ENCODE measurements around the gene CD1D.
"Not testable (repeated sequence)": the region's sequence is repeated elsewhere in the genome, so short reads cannot be mapped to it uniquely, and the experiment has no call there.

Gene CD1D

GRCh38 chr1:158180741-158181576 is at the start of gene CD1D:
TSS of gene CD1D (plus strand) at chr1:158180895. CDS start at chr1:158181102, 207 bp downstream.
- peak; percentile 56 for DNase-seq (ENCODE audit: low read depth, low spot score)

DNA sequence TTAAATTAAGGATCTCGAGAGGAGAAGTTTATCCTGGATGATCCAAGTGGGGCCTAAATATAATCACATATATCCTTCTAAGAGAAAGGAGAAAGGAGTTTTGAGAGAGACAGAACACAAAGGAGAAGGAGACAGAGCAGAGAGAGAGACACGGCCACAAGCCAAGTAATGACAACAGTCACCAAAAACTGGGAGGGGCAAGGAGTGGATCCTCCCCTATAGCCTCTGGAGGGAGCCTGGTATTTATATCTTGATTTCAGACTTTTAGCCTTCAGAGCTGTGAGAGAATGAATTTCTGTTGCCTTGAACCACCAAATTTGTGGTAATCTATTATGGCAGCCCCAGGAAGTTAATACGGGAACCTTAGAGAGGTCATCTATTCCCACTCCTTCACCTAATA is 49.5 kb upstream of the CD1D start:
- no peak for DNase-seq (ENCODE audit: low read depth, low spot score)

DNA sequence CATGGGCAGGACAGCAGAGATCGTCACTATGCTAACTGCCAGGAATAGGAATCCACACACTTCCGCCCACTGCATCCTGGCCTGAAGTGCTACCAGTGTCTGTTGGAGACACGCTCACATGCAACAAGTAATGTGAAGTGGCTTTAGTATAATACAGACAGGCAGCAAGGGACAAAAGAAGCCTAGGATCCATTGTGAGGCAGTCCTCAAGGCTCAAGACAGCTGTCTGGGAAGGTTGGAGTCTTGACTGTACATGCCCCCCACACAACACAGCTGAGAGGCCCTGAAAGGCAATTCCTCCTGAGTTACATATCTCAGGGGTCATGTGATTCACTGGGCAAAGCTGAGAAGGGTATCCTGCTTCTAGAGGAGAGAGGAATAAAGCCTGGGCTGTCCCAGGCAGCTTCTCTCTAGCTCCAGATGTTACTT is 39.9 kb upstream of the CD1D start:
- no peak for DNase-seq (ENCODE audit: low read depth, low spot score)

DNA sequence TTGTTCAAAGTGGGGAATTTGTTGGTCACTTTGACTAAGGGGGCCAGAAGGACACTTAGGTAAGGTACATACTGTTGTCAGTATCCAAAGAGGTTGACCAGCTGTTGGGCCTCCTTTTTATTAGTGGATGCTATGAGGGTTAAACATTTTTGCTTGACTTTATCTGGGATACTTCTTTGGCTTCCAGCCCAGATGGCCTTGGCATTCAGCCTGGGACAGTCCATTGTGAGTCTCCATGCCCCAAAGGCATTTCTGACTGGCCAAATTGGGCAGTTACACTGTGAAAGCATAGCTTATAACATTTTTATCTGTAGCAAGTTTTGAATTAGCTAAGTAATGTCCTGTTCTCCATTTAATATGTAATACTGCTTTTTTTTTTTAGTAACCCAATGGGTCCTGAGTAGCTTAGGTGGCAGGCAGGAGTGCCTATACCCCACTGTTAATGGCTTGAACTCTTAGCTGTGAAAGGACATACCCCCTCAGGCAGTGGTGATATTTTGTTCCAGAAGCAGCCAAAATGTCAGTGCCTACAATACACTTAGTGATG is 35.4 kb upstream of the CD1D start:
- no peak for DNase-seq (ENCODE audit: low read depth, low spot score)

- DNase-seq (ENCODE audit: low read depth, low spot score): peak; percentile 6
Observed at GRCh38 chr1:158146165-158146564, 34.5 kb upstream of the CD1D start.

DNA sequence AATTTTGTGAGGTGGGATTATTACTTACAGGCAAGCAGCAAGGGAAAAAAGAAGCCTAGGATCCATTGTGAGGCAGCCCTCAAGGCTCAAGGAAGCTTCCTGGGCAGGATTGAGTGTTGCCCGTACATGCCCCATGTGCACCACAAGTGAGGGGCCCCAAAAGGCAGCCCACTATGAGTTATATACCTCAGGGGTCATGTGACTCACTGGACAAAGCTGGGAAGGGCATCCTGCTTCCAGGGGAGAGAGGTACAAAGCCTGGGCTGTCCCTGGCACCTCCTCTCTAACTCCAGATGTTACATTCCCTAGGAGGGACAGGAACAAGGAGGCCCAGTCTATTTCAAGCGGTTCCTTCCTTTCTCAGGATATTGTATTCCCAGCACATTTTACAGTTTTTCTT is 34.0 kb upstream of the CD1D start:
- DNase-seq (ENCODE audit: low read depth, low spot score): no peak

DNA sequence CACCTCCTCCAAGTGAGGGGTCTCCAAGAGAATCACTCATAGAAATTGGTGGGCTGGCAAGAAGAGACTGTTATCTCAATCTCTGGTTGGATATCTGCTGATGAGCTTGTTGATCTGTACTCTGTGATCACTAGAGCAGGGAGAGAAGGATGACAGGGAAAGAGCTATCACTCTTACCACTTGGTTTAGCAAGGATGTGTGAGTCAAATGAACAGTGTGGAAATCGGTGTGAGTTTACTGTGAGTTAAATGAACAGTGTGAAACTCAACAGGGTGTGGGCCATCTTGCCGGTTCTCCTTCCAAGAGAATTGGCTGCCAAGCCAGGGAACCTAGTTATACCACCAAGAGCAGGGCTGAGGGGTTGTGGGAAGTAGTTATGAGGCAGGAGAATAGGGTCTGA is 33.3 kb upstream of the CD1D start:
- DNase-seq (ENCODE audit: low read depth, low spot score): no peak

DNA sequence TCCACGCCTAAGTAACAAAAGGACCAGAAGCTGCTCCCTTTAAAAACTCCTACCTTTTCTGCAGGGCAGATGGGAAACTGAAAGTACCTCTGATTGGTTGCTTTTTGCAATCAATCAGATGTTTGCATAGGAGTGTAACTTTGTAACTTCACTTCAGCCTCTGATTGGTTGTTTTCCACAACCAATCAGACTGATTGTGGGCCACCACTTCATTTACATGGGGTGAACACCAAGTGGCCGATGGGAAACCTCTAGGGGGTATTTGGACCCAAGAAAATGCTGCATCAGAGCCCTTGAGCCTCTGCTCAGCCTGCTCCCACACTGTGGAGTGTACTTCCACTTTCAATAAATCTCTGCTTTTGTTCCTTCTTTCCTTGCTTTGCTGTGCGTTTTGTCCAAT is 32.8 kb upstream of the CD1D start:
- no peak for DNase-seq (ENCODE audit: low read depth, low spot score)

GRCh38 chr1:158148468-158148867 is 32.2 kb upstream of the CD1D start:
- no peak for DNase-seq (ENCODE audit: low read depth, low spot score)

DNA sequence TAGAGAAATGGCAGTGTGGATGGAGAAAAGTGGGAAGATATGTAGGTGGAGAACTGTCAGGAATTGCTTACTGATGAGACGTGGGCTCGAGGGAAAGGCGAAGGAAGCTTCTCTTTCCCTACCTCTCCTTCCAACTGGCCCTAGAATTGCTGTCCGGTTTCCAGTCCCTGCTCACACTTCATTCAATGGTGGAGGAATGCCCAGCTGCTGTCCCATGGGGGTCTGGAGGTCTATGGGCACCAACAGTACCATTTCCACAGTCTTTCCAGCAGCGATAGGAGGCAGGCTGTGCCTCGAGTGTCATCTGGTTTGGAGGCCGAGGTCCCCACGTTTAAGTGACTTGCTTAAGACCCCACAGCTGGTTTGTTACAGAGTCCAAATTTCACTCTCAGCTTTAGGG is 31.5 kb upstream of the CD1D start:
- DNase-seq (ENCODE audit: low read depth, low spot score): no peak

GRCh38 chr1:158149577-158150269 is 31.0 kb upstream of the CD1D start:
- peak; percentile 96 for DNase-seq (ENCODE audit: low read depth, low spot score)

- no peak for DNase-seq (ENCODE audit: low read depth, low spot score)
Observed at GRCh38 chr1:158150523-158150922, 30.2 kb upstream of the CD1D start.

DNA sequence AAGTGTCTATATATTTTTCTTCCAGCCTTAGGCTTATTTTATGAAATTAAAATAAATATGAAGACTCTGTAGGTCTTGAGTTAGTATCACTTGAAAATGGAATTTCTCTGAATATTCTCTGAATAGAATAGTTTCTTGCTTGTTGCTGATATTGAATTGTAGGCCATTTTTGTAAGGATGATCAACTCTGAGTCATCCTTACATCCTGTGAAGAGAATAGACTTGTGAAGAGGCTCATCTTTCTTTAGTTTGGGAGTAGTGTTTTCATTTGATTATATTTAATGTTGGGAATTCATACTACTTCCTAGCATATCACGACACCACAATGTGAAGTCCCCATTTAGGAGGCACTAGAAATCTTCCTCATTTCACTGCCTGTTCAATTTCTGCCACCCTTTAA is 27.5 kb upstream of the CD1D start:
- no peak for DNase-seq (ENCODE audit: low read depth, low spot score)

- DNase-seq (ENCODE audit: low read depth, low spot score): no peak
Observed at GRCh38 chr1:158153746-158154444, 26.8 kb upstream of the CD1D start.

- DNase-seq (ENCODE audit: low read depth, low spot score): peak; percentile 33
Observed at GRCh38 chr1:158154501-158154900, 26.2 kb upstream of the CD1D start.

DNA sequence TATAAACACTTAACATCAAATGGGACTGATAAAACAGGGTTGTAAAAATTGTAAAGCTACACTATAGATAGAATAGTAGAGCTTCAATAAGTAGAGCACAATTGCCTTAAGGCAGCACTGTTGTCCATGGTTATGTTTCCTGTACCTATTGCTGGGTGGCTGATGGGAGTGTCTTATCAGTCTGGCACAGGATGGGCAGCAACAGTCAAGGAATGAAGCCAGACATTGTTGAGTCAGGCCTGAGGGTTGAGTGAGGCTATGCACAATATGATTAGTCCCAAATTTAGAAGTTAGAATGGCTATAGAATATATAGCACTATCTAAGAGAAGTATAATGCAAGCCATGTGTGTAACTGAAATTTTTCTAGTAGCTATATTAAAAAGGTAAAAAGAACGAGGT is 25.0 kb upstream of the CD1D start:
- no peak for DNase-seq (ENCODE audit: low read depth, low spot score)

DNA sequence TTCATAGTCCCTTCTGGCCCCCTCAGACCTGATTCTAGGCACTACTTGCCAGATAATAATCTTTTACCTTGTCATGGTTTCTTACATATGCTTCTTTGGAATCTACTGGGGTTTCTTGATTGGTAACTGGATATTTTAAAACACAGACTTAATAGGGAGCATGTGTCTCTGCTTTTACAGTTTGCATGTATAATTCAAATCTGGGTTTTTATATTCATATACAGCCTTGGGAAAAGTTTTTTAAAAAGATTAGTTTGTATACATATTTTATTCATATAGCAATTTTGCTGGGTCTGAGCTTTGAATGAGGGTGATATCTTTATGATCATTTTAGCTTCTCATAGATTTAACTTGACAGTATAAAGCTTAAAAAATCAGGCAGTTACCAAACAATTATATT is 21.1 kb upstream of the CD1D start:
- no peak for DNase-seq (ENCODE audit: low read depth, low spot score)

GRCh38 chr1:158161446-158161845 is 19.2 kb upstream of the CD1D start:
- DNase-seq (ENCODE audit: low read depth, low spot score): no peak

GRCh38 chr1:158163000-158163947 is 17.4 kb upstream of the CD1D start:
- no peak for DNase-seq (ENCODE audit: low read depth, low spot score)

DNA sequence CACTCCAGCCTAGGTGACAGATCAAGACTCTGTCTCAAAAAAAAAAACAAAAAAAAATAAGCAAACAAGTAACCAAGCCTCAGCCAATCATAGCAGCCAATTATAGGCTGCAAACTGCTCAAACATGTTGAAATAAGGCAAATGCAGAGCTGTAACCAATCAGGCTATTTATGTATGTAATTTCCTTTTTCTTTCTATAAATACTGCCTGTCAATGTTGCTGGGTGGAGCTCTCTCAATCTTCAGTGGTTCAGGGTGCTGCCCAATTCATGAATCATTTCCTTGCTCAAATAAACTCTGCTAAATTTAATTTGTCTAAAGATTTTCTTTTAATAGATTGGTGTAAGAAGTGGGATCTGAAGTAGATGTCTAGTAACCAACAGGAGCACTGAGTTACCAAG is 11.6 kb upstream of the CD1D start:
- DNase-seq (ENCODE audit: low read depth, low spot score): no peak

GRCh38 chr1:158175915-158176314 is 4.8 kb upstream of the CD1D start:
- not testable (repeated sequence) for DNase-seq (ENCODE audit: low read depth, low spot score)
